Measurements from ENCODE around the gene FNTB. TPM values are rescaled to one million over a fixed set of nuclear protein-coding genes. Genes with fewer than 3 reads are reported as not detected.
A peak's percentile ranks its signal among the peaks of the same experiment; 100 is the strongest.

Gene FNTB
- 0.72 and 5.1 TPM in 2 replicates for total RNA-seq (2014; rRNA removed; shearing (Covaris generic); ENCODE audit: low replicate concordance)

GRCh38 chr14:64986648-64987437, at the start of gene FNTB:
Gene FNTB, plus strand, starts transcription at chr14:64986895. Its CDS starts 59 bp downstream, at chr14:64986954.
- Histone ChIP-seq H3K4me3 (peak within 1 kb of the TSS; percentile 88), H3K27me3 (no peaks in the 10 kb centered on the region), H3K9me3 (no peaks in the 10 kb centered on the region), H3K36me3 (no peaks in the 10 kb centered on the region)
- peak; percentile 94 for DNase-seq

GRCh38 chr14:64937171-64937820, 49.4 kb upstream of the FNTB start:
- Histone ChIP-seq H3K4me3 (no peak overlapping the region), H3K27me3 (no peaks in the 10 kb centered on the region), H3K36me3 (peaks cover 10% of the 10 kb centered on the region), H3K9me3 (no peaks in the 10 kb centered on the region)
- DNase-seq, result no peak

GRCh38 chr14:64937821-64938193, 48.9 kb upstream of the FNTB start:
- H3K27me3 ChIP-seq, result no peaks in the 10 kb centered on the region
- H3K9me3 ChIP-seq, result no peaks in the 10 kb centered on the region
- H3K4me3 ChIP-seq, result no peak overlapping the region
- peaks cover 9% of the 10 kb centered on the region for H3K36me3 ChIP-seq
- no peak for DNase-seq

GRCh38 chr14:64938972-64939816, 47.5 kb upstream of the FNTB start:
- Histone ChIP-seq H3K4me3 (no peak overlapping the region), H3K9me3 (no peaks in the 10 kb centered on the region), H3K36me3 (no peaks in the 10 kb centered on the region), H3K27me3 (no peaks in the 10 kb centered on the region)
- DNase-seq, result no peak

- DNase-seq, result no peak
- Histone ChIP-seq H3K27me3 (no peaks in the 10 kb centered on the region), H3K9me3 (no peaks in the 10 kb centered on the region), H3K4me3 (no peak overlapping the region), H3K36me3 (no peaks in the 10 kb centered on the region)
Measured at GRCh38 chr14:64939817-64940190, 46.9 kb upstream of the FNTB start.

- Histone ChIP-seq H3K9me3 (no peaks in the 10 kb centered on the region), H3K27me3 (no peaks in the 10 kb centered on the region), H3K4me3 (no peak overlapping the region), H3K36me3 (no peaks in the 10 kb centered on the region)
- no peak for DNase-seq
Measured at GRCh38 chr14:64940336-64940910, 46.3 kb upstream of the FNTB start.

GRCh38 chr14:64942531-64943111, 44.1 kb upstream of the FNTB start, which contains the start of gene GPX2:
Gene GPX2, minus strand, starts transcription at chr14:64942745. Its CDS starts 19 bp downstream, at chr14:64942726.
- H3K4me3 ChIP-seq, result no peak within 1 kb of the TSS
- no peak for DNase-seq
- no peaks in the 10 kb centered on the region for H3K9me3 ChIP-seq
- no peaks in the 10 kb centered on the region for H3K27me3 ChIP-seq
- no peaks in the 10 kb centered on the region for H3K36me3 ChIP-seq

- no peaks in the 10 kb centered on the region for H3K36me3 ChIP-seq
- no peak for DNase-seq
- no peaks in the 10 kb centered on the region for H3K9me3 ChIP-seq
- no peak overlapping the region for H3K4me3 ChIP-seq
- H3K27me3 ChIP-seq, result no peaks in the 10 kb centered on the region
Measured at GRCh38 chr14:64943556-64943955, 43.1 kb upstream of the FNTB start.

GRCh38 chr14:64944041-64944440, 42.7 kb upstream of the FNTB start:
- Histone ChIP-seq H3K9me3 (no peaks in the 10 kb centered on the region), H3K27me3 (no peaks in the 10 kb centered on the region), H3K4me3 (no peak overlapping the region), H3K36me3 (no peaks in the 10 kb centered on the region)
- no peak for DNase-seq

- no peaks in the 10 kb centered on the region for H3K36me3 ChIP-seq
- DNase-seq, result no peak
- no peaks in the 10 kb centered on the region for H3K9me3 ChIP-seq
- no peak overlapping the region for H3K4me3 ChIP-seq
- H3K27me3 ChIP-seq, result no peaks in the 10 kb centered on the region
Measured at GRCh38 chr14:64944861-64945260, 41.8 kb upstream of the FNTB start.

GRCh38 chr14:64945431-64946178, 41.1 kb upstream of the FNTB start:
- Histone ChIP-seq H3K4me3 (no peak overlapping the region), H3K9me3 (no peaks in the 10 kb centered on the region), H3K36me3 (no peaks in the 10 kb centered on the region), H3K27me3 (no peaks in the 10 kb centered on the region)
- no peak for DNase-seq

GRCh38 chr14:64946310-64947045, 40.2 kb upstream of the FNTB start:
- H3K36me3 ChIP-seq, result no peaks in the 10 kb centered on the region
- H3K9me3 ChIP-seq, result no peaks in the 10 kb centered on the region
- H3K27me3 ChIP-seq, result no peaks in the 10 kb centered on the region
- no peak overlapping the region for H3K4me3 ChIP-seq
- DNase-seq, result no peak

GRCh38 chr14:64947710-64948611, 38.7 kb upstream of the FNTB start:
- Histone ChIP-seq H3K4me3 (no peak overlapping the region), H3K36me3 (no peaks in the 10 kb centered on the region), H3K9me3 (no peaks in the 10 kb centered on the region), H3K27me3 (no peaks in the 10 kb centered on the region)
- DNase-seq, result no peak

GRCh38 chr14:64948612-64949210, 38.0 kb upstream of the FNTB start:
- H3K9me3 ChIP-seq, result no peaks in the 10 kb centered on the region
- no peaks in the 10 kb centered on the region for H3K36me3 ChIP-seq
- no peak overlapping the region for H3K4me3 ChIP-seq
- no peak for DNase-seq
- H3K27me3 ChIP-seq, result no peaks in the 10 kb centered on the region

Data from MG63 (cell line).